Adipose tissue (tissue), 3 donors: ENCODE results near the gene SCP2. TPM values are rescaled to one million over a fixed set of nuclear protein-coding genes. Genes with fewer than 3 reads are reported as not detected.

Experiments used
- H3K27ac ChIP-seq: one replicate; pipeline ENCODE4 v1.5.1; 2013; ENCODE audit warnings: low read depth, low read length
- WGBS, 3 donors: extraction: QIAGEN DNeasy Blood & Tissue Kit; methylation state at CpG; one replicate each; pipeline ENCODE4 v1.1.7; 2013; 5-methylcytosine and 5-hydroxymethylcytosine counted together
- polyA plus RNA-seq, 3 donors: library from polyadenylated mRNA; stranded (reverse); fragments of 200-250 nt; gene quantifications; one replicate each; pipeline ENCODE4 v1.2.3, GENCODE V29; 2013
- donor health status: healthy with polysubstance abuse.
- donor health status: Bipolar disorder and iron deficiency.
- donor health status: healthy.

Gene SCP2
- polyA plus RNA-seq, 3 donors, result 58.3 to 343 (median 128) TPM

GRCh38 chr1:53071167-53071865, 144.2 kb downstream of the SCP2 start:
- H3K27ac ChIP-seq, result no peak overlapping the region
- 82 to 89% (median 84%) methylated on average over 17 of the region's 17 CpGs for WGBS, 3 donors

- no peak overlapping the region for H3K27ac ChIP-seq
- 90 to 96% (median 95%) methylated on average over 1 of the region's 1 CpG for WGBS, 3 donors
Observed at GRCh38 chr1:53071915-53072314, 144.8 kb downstream of the SCP2 start.

- no peak overlapping the region for H3K27ac ChIP-seq
- 92 to 95% (median 94%) methylated on average over 7 of the region's 7 CpGs for WGBS, 3 donors
Observed at GRCh38 chr1:53073287-53073686, 146.2 kb downstream of the SCP2 start.

- 64 to 79% (median 65%) methylated on average over 10 of the region's 10 CpGs for WGBS, 3 donors
- H3K27ac ChIP-seq, result no peak overlapping the region
Observed at GRCh38 chr1:53073868-53074311, 146.8 kb downstream of the SCP2 start.

GRCh38 chr1:53074313-53075154, 147.5 kb downstream of the SCP2 start:
- WGBS, 3 donors, result 90 to 92% (median 90%) methylated on average over 8 of the region's 8 CpGs
- no peak overlapping the region for H3K27ac ChIP-seq

- H3K27ac ChIP-seq, result no peak overlapping the region
- WGBS, 3 donors, result 95 to 99% (median 96%) methylated on average over 4 of the region's 4 CpGs
Observed at GRCh38 chr1:53075206-53075605, 148.1 kb downstream of the SCP2 start.

GRCh38 chr1:53075761-53076163, 148.7 kb downstream of the SCP2 start:
- 69 to 72% (median 71%) methylated on average over 8 of the region's 8 CpGs for whole genome bisulfite sequencing, 3 donors
- H3K27ac ChIP-seq, result no peak overlapping the region

GRCh38 chr1:53076165-53076564, 149.1 kb downstream of the SCP2 start:
- WGBS, 3 donors, result 96 to 99% (median 98%) methylated on average over 9 of the region's 9 CpGs
- H3K27ac ChIP-seq, result no peak overlapping the region

- WGBS, 3 donors, result 89 to 90% (median 90%) methylated on average over 19 of the region's 19 CpGs
- H3K27ac ChIP-seq, result no peak overlapping the region
Observed at GRCh38 chr1:53076721-53077598, 149.9 kb downstream of the SCP2 start.

- no peak overlapping the region for H3K27ac ChIP-seq
- WGBS, 3 donors, result 92 to 94% (median 92%) methylated on average over 13 of the region's 13 CpGs
Observed at GRCh38 chr1:53077599-53077965, 150.5 kb downstream of the SCP2 start.

GRCh38 chr1:53078333-53079101, 151.4 kb downstream of the SCP2 start:
- no peak overlapping the region for H3K27ac ChIP-seq
- WGBS, 3 donors, result 93 to 95% (median 94%) methylated on average over 46 of the region's 46 CpGs

GRCh38 chr1:53079251-53079650, 152.2 kb downstream of the SCP2 start:
- no peak overlapping the region for H3K27ac ChIP-seq
- WGBS, 3 donors, result 90 to 92% (median 91%) methylated on average over 4 of the region's 4 CpGs

- H3K27ac ChIP-seq, result no peak overlapping the region
- 55 to 85% (median 75%) methylated on average over 3 of the region's 3 CpGs for WGBS, 3 donors
Observed at GRCh38 chr1:53080041-53080440, 153.0 kb downstream of the SCP2 start.

GRCh38 chr1:53080769-53081168, 153.7 kb downstream of the SCP2 start:
- WGBS, 3 donors, result 83 to 91% (median 84%) methylated on average over 15 of the region's 15 CpGs
- H3K27ac ChIP-seq, result no peak overlapping the region

GRCh38 chr1:53081384-53082066, 154.4 kb downstream of the SCP2 start:
- 82 to 88% (median 86%) methylated on average over 14 of the region's 14 CpGs for WGBS, 3 donors
- no peak overlapping the region for H3K27ac ChIP-seq

- 62 to 84% (median 70%) methylated on average over 13 of the region's 13 CpGs for whole genome bisulfite sequencing, 3 donors
- no peak overlapping the region for H3K27ac ChIP-seq
Observed at GRCh38 chr1:53082826-53083455, 155.9 kb downstream of the SCP2 start.
